DOHH2 (cell line): ENCODE measurements around the gene PDCD7.

ENCODE experiments used
- EZH2phosphoT487 ChIP-seq: fragments of 200-600 bp; sonication (generic); IDR thresholded peaks from 2 replicates; pipeline ENCODE4 v1.6.1; 2017; ENCODE audit warnings: borderline replicate concordance, mild to moderate bottlenecking, antibody characterized with exemption, low read length, moderate library complexity, mixed read lengths
- TF ChIP-seq, protein P1 (sequence below): fragments of 200-600 bp; sonication (generic); IDR thresholded peaks from one replicate; pipeline ENCODE4 v1.5.1; 2014; ENCODE audit warnings: antibody characterized with exemption, mild to moderate bottlenecking, low read depth, low read length; ENCODE audit not compliant: poor library complexity, severe bottlenecking

GRCh38 chr15:65081270-65081669, 52.3 kb downstream of the PDCD7 start:
- TF ChIP-seq, protein P1, sequence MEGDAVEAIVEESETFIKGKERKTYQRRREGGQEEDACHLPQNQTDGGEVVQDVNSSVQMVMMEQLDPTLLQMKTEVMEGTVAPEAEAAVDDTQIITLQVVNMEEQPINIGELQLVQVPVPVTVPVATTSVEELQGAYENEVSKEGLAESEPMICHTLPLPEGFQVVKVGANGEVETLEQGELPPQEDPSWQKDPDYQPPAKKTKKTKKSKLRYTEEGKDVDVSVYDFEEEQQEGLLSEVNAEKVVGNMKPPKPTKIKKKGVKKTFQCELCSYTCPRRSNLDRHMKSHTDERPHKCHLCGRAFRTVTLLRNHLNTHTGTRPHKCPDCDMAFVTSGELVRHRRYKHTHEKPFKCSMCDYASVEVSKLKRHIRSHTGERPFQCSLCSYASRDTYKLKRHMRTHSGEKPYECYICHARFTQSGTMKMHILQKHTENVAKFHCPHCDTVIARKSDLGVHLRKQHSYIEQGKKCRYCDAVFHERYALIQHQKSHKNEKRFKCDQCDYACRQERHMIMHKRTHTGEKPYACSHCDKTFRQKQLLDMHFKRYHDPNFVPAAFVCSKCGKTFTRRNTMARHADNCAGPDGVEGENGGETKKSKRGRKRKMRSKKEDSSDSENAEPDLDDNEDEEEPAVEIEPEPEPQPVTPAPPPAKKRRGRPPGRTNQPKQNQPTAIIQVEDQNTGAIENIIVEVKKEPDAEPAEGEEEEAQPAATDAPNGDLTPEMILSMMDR: no peak
- TF ChIP-seq EZH2phosphoT487: no peak
